Fibroblast of villous mesenchyme (primary cell): ENCODE data around the gene STAT5B. TPM values are rescaled to one million over a fixed set of nuclear protein-coding genes. Genes with fewer than 3 reads are reported as not detected.

Experiments
- DNase-seq: peaks from one replicate; pipeline ENCODE4 v3.0.0-alpha.2; 2010; ENCODE audit warnings: low read depth
- H3K4me3 ChIP-seq: 2 replicates; pipeline ENCODE4 v1.5.1; 2011; ENCODE audit warnings: low read depth, mild to moderate bottlenecking, low read length
- CTCF ChIP-seq: IDR thresholded peaks from 2 replicates; pipeline ENCODE4 v1.5.1; 2012; ENCODE audit warnings: low read depth, mild to moderate bottlenecking, low read length; ENCODE audit not compliant: insufficient read depth
- total RNA-seq: library from RNA; depleted of rRNA; stranded (reverse); fragments of >200 nt; gene quantifications from 2 replicates; pipeline ENCODE4 v1.2.3, GENCODE V29; 2012

The STAT5B gene
- total RNA-seq, 1 donor, result 38.4 TPM

- no peak for DNase-seq
- no peak overlapping the region for H3K4me3 ChIP-seq
- no peak for TF ChIP-seq CTCF
Observed at GRCh38 chr17:42296012-42296411, 19.8 kb upstream of the STAT5B start.

- no peak for DNase-seq
- no peak overlapping the region for H3K4me3 ChIP-seq
- no peak for TF ChIP-seq CTCF
Observed at GRCh38 chr17:42294469-42295398, 18.5 kb upstream of the STAT5B start.

GRCh38 chr17:42291129-42291528 lies 14.9 kb upstream of the STAT5B start:
- no peak overlapping the region for H3K4me3 ChIP-seq
- TF ChIP-seq CTCF, result no peak
- DNase-seq, result no peak

GRCh38 chr17:42290577-42290976 lies 14.4 kb upstream of the STAT5B start:
- no peak for DNase-seq
- no peak for TF ChIP-seq CTCF
- H3K4me3 ChIP-seq, result no peak overlapping the region

GRCh38 chr17:42289611-42290181 lies 13.5 kb upstream of the STAT5B start:
- no peak overlapping the region for H3K4me3 ChIP-seq
- no peak for DNase-seq
- TF ChIP-seq CTCF, result no peak

GRCh38 chr17:42288803-42289610 lies 12.8 kb upstream of the STAT5B start:
- DNase-seq, result no peak
- TF ChIP-seq CTCF, result no peak

More at GRCh38 chr17:42288803-42289610, 12.8 kb upstream of the STAT5B start:
- peak overlapping the region; percentile 55 for H3K4me3 ChIP-seq
